Measurements from ENCODE around the gene GAL3ST2.
"Not testable (repeated sequence)": the region's sequence is repeated elsewhere in the genome, so short reads cannot be mapped to it uniquely, and the experiment has no call there.

GAL3ST2 gene

GRCh38 chr2:241769819-241770184 is 6.8 kb upstream of the GAL3ST2 start:
- DNase-seq, result no peak

GRCh38 chr2:241770185-241770935 is 6.3 kb upstream of the GAL3ST2 start:
- DNase-seq, result no peak

- DNase-seq, result no peak
These were observed 5.7 kb upstream of the GAL3ST2 start for GRCh38 chr2:241770936-241771285.

- DNase-seq, result no peak
These were observed 5.1 kb upstream of the GAL3ST2 start for GRCh38 chr2:241771286-241772062.

GRCh38 chr2:241772063-241772499 is 4.5 kb upstream of the GAL3ST2 start:
- DNase-seq, result no peak

GRCh38 chr2:241773511-241774418 is 2.9 kb upstream of the GAL3ST2 start:
- no peak for DNase-seq

- DNase-seq, result no peak
These were observed 2.0 kb upstream of the GAL3ST2 start for GRCh38 chr2:241774419-241775222.

- DNase-seq, result no peak
These were observed 1.1 kb upstream of the GAL3ST2 start for GRCh38 chr2:241775223-241776177.

- DNase-seq, result no peak
These were observed 606 bp downstream of the GAL3ST2 start for GRCh38 chr2:241777170-241777685.

GRCh38 chr2:241777686-241778627 is 1.3 kb downstream of the GAL3ST2 start:
- no peak for DNase-seq

GRCh38 chr2:241780939-241781569 is 4.4 kb downstream of the GAL3ST2 start:
- DNase-seq, result no peak

GRCh38 chr2:241782053-241782452 is 5.4 kb downstream of the GAL3ST2 start:
- not testable (repeated sequence) for DNase-seq

GRCh38 chr2:241788135-241788534 is 11.5 kb downstream of the GAL3ST2 start:
- DNase-seq, result no peak

- no peak for DNase-seq
These were observed 11.9 kb downstream of the GAL3ST2 start for GRCh38 chr2:241788572-241788971.

- not testable (repeated sequence) for DNase-seq
These were observed 14.8 kb downstream of the GAL3ST2 start for GRCh38 chr2:241791385-241791784.

GRCh38 chr2:241793385-241793784 is 16.8 kb downstream of the GAL3ST2 start:
- no peak for DNase-seq

- no peak for DNase-seq
These were observed 17.7 kb downstream of the GAL3ST2 start for GRCh38 chr2:241794250-241794823.

- no peak for DNase-seq
These were observed 18.7 kb downstream of the GAL3ST2 start for GRCh38 chr2:241795021-241795999.
